AG04450 (cell line): ENCODE results near the gene PDHA1. TPM values are rescaled to one million over a fixed set of nuclear protein-coding genes. Genes with fewer than 3 reads are reported as not detected.

Experiments used
- CTCF ChIA-PET: fragments of 300-600, 350-600 bp; formaldehyde crosslinking; extraction: SDS; loops from one replicate; lab custom pipeline; 2022; ENCODE audit warnings: antibody characterized with exemption, inconsistent platforms; lab: Charles Lee
- POLR2A ChIA-PET: fragments of 350-600 bp; formaldehyde crosslinking; extraction: SDS; loops from one replicate; lab custom pipeline; 2021; ENCODE audit warnings: antibody characterized with exemption, inconsistent platforms; lab: Yijun Ruan, JAX
- DNase-seq: peaks from one replicate; pipeline ENCODE4 v3.0.0-alpha.2; 2011; ENCODE audit warnings: low read depth, low spot score
- H3K27ac ChIP-seq: one replicate; pipeline ENCODE4 v1.5.1; 2012; ENCODE audit warnings: low read depth, low read length, control low read depth
- H3K27me3 ChIP-seq: one replicate; pipeline ENCODE4 v1.6.0; 2012; ENCODE audit warnings: low read length; ENCODE audit not compliant: control insufficient read depth, insufficient read depth
- H3K4me3 ChIP-seq: 2 replicates; pipeline ENCODE4 v1.5.1; 2011; ENCODE audit warnings: mild to moderate bottlenecking, low read depth, low read length, control low read depth
- H3K9me3 ChIP-seq: 2 replicates; pipeline ENCODE4 v1.5.1; 2012; ENCODE audit warnings: low read length; ENCODE audit not compliant: control insufficient read depth, insufficient read depth
- CTCF ChIP-seq: IDR thresholded peaks from 2 replicates; pipeline ENCODE4 v1.5.1; 2011; ENCODE audit warnings: low read depth, low read length, control low read depth, inconsistent platforms
- polyA plus RNA-seq: library from polyadenylated mRNA; depleted of rRNA; stranded (reverse); fragments of >200 nt; gene quantifications from 2 replicates; pipeline ENCODE4 v1.2.3, GENCODE V29; 2011

Gene PDHA1
- polyA plus RNA-seq, 1 experiment: 166 TPM

- Histone ChIP-seq H3K4me3 (no peak overlapping the region), H3K9me3 (no peaks in the 10 kb centered on the region), H3K27ac (no peak overlapping the region), H3K27me3 (no peaks in the 10 kb centered on the region)
- POLR2A ChIA-PET: no interaction called here
- CTCF ChIA-PET: interaction anchor here (1.0 kb wide), 1 partner anchor 10 kb away, joined by 3 read pairs; no protein-coding TSS in a partner anchor
- TF ChIP-seq CTCF: no peak
- no peak for DNase-seq
Measured at GRCh38 chrX:19347916-19348315, 4.2 kb downstream of the PDHA1 start.

- H3K9me3 ChIP-seq: no peaks in the 10 kb centered on the region
- no peak for DNase-seq
- ChIA-PET CTCF (interaction anchor here (0.6 kb wide), 1 partner anchor 673 kb away, joined by 3 read pairs; no protein-coding TSS in a partner anchor), POLR2A (no interaction called here)
- no peak overlapping the region for H3K4me3 ChIP-seq
- H3K27ac ChIP-seq: no peak overlapping the region
- TF ChIP-seq CTCF: no peak
- H3K27me3 ChIP-seq: no peaks in the 10 kb centered on the region
Measured at GRCh38 chrX:19349264-19349663, 5.5 kb downstream of the PDHA1 start.

- TF ChIP-seq CTCF: no peak
- no peak overlapping the region for H3K27ac ChIP-seq
- POLR2A ChIA-PET: no interaction called here
- H3K9me3 ChIP-seq: no peaks in the 10 kb centered on the region
- no peak overlapping the region for H3K4me3 ChIP-seq
- DNase-seq: no peak
- CTCF ChIA-PET: no interaction called here
- H3K27me3 ChIP-seq: no peaks in the 10 kb centered on the region
Measured at GRCh38 chrX:19350941-19351384, 7.2 kb downstream of the PDHA1 start.

GRCh38 chrX:19354625-19355024, 10.9 kb downstream of the PDHA1 start:
- POLR2A ChIA-PET: no interaction called here
- no peak for TF ChIP-seq CTCF
- no peak for DNase-seq
- CTCF ChIA-PET: interaction anchor here (1.0 kb wide), 1 partner anchor 20 kb away, joined by 5 read pairs; no protein-coding TSS in a partner anchor
- Histone ChIP-seq H3K27me3 (no peaks in the 10 kb centered on the region), H3K9me3 (no peaks in the 10 kb centered on the region), H3K4me3 (no peak overlapping the region), H3K27ac (no peak overlapping the region)

GRCh38 chrX:19358521-19358920, 14.8 kb downstream of the PDHA1 start:
- Histone ChIP-seq H3K9me3 (no peaks in the 10 kb centered on the region), H3K4me3 (no peak overlapping the region), H3K27me3 (no peaks in the 10 kb centered on the region), H3K27ac (no peak overlapping the region)
- ChIA-PET POLR2A (no interaction called here), CTCF (no interaction called here)
- no peak for TF ChIP-seq CTCF
- no peak for DNase-seq
